ENCODE measurements around the gene ASTN2. TPM values are rescaled to one million over a fixed set of nuclear protein-coding genes. Genes with fewer than 3 reads are reported as not detected.

Gene ASTN2
- total RNA-seq, 1 donor from 2014 or later: 5.4 TPM

DNA sequence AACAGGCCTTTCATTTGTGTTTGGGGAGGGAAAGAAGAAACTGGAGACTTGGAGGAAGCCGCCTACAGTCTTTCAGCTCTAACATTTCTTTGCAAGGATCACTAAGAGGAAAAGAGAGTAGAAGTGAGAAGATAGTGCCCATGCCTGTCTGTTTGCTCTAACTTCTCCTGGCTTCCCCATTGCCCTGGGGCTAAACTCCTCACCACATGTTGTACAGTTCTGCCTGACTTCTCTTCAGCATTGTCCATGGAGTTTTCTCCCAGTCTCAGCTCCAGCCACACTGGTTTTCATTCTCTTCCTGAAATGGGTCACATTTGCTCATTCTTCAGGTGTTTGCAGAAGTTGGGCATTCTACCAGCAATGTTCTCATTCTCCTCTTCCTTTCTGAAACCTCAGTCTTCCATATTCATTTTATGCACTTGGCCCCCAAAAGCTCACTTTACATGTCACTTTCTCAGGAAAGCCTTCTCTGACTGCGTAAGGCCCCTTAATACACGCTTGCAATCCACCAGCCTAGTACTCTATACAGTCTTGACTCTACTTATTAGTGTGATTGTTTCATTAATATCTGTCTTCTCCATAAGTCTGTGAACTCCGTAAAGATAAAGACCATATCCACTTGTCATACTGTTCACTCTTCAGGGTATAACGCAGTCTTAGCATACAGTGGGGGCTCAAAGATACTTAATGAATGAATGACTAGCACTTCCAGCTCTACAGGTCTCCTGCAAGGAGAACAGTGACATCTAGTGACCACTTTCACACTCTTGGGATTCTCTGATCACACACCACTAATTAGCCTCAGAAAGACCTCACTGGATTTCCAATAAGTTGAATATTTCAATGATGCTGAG lies 768.0 kb downstream of the ASTN2 start:
- intact Hi-C loops (cut with micrococcal nuclease): loop anchor here (5.0 kb wide), 1 partner anchor 1055 kb away; no protein-coding TSS in a partner anchor

DNA sequence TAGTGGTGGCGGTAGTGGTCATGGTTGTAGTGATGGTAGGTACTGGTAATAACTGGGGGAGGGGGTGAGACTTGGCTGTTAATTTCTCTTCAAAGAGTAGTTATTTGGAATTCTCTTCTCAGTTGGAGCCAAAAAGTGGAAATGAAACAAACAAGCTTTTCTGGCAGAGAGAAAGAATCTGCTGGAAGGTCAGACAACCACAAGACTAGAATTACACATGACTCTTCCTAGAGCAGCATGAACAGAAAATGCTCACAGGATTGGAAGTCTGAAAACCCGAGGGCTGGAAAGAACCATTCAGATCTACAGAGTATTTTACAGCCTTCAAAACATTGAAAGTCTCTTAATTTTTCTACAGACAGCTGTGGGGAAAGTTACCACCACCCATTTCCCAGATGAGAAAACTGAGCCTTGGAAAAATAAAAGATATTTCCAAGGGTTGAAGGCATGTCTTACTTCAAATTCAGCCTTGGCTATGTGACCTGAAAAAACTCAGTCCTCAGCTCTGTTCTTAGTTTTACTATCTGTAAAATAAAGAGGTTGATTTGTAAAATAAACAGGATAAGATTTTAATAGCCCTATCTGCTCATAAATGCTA lies 770.7 kb downstream of the ASTN2 start:
- intact Hi-C loops (cut with micrococcal nuclease): no loop called here

DNA sequence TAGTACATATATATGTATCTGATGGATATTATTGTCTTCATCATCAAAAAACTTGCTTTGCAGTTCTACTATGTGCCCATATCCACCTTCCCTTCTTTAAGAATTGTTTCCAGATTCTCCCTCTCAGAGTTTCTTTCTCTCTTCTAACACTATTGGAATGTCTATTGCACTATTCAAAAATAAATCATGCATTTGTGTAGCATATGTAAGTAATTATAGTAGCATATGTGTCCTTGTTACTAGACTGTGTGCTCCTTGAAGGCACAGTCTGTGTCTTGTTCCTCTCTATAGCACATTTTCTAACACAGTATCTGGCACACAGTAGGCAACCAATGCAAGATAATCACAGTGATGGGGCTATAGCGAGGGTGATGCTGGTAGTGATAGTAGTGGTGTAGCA lies 771.2 kb downstream of the ASTN2 start:
- intact Hi-C loops (cut with micrococcal nuclease): no loop called here

DNA sequence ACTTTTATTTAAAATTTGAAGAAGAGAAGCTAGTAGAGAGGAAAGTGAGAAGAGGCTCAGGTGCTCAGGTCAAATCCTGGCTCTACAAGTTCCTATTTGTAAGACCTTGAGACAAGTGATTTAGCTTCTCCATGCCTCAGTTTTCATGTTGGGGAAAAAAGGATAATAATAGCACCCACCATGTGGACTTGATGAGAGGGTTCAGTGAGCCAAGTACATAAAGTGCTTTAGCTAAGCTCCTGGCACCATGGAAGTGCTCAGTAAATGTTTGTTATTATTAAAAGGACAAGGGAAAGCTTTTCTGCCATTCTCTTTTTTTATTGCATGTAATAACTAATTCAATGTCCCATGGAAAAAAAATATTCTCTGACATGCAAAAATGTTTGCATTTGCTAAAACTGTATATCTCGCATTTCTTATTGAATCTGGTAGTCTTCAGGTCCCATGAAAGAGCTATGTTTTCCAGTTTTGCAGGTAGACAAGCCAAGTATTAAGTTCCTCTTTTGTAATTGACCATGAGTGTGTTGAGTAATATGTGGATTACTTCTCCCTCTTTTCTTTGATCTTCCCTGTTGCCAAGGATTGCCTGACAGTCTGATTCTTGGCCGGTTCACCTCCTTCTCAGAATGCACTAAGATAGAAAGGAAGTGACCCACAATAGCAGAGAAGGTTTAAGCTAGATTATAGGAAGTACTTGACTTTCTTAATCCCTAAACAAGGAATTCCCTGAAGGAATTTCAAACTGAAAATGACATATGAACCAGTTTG lies 773.4 kb downstream of the ASTN2 start:
- intact Hi-C loops (cut with micrococcal nuclease): no loop called here

DNA sequence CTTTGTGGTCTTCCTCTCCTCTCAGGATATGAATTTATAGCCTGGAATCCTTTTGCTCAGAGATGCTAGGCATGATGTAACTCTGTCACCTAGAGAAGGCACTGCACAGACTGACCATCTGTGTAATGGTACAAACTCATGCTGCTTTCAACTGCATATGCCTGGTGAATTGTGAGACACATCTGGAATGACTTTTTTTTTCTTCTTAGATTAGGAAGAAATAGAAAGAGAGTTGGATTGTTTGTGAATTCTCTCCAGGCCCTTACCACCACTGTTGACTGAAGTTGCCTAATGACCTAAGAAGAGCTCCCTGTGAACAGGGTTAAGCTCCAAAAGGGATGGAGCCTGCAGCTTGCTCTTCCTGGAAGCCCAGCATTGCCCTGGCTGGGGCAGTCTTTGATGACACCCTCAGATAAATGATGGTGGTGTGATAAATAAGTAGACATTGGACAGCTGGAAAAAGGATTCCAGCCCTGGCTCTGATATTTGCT lies 775.6 kb downstream of the ASTN2 start:
- intact Hi-C loops (cut with micrococcal nuclease): no loop called here

DNA sequence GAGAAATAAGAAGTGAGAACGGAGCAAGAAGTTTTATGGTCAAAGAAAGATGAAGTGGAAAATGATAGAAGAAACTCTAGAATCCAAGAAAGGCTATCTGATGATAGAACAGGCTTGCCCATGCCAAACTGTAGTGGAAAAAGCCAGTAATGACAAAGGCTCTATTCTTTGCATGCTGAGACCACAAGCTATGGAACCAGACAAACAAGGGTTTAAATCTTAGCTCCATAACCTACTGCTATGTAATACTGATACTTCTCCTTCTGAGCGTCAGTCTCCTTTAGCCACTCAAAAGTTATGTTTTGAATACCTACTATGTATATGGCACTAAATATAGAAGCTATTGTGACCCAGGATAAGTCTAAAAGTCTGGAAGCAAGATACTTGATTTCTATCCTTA lies 778.9 kb downstream of the ASTN2 start:
- intact Hi-C loops (cut with micrococcal nuclease): no loop called here

DNA sequence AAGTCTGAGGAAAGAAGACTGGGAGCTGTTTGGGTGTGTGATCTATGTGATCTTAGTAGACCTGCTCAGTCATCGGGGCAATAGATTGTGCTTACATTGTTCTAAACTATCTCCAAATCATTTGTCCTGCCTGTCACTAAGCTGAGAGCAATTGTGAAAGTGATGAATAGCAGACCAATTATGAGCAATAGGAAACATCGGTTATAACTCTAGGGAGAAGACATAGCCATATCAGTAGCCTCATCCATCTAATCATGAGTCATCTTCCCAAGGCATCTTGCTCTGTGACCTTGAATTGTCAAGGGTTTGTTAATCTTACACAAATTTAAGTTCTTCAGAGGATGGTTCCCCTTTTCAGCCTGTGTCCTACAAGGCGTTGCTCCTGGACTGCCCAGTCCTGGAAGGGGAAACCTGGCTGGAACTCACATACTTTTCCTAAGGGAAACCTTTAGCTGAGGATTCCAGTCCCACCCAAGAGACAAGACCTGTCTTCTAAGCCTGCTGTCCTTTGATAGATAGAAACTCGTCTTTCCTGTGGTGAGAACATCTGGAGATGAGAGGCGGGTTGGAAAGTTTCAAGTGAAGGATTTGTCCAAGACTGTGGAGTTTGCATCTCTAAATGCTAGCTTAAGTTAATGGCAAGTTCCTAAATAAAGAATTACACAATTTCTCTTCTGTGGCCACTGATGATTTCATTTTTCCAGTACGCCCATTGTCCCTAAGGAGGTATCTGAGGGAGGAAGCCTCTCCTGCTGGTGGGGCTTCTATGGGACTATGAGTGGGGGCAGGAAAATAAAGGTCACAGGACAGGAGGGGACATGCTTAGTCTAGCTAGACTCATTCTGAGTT lies 781.6 kb downstream of the ASTN2 start:
- intact Hi-C loops (cut with micrococcal nuclease): no loop called here

DNA sequence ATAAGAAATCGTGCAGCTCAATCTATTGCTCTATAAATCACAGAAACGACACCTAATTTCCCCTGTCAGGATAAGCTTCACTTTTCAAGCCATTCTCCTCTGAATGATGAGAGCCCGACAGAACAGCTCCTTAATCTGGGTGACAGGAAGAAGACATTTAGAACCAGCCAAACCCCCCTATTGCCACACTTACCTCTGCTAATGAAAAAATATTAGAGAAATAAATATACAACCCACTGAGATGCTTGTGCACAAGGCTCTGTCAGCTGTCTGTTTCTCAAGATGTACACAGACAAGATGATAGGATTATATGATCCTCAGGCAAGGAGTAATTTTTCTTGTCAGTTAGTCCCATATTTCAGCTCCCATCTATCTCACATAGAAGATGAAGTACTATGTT lies 785.2 kb downstream of the ASTN2 start:
- intact Hi-C loops (cut with micrococcal nuclease): no loop called here

DNA sequence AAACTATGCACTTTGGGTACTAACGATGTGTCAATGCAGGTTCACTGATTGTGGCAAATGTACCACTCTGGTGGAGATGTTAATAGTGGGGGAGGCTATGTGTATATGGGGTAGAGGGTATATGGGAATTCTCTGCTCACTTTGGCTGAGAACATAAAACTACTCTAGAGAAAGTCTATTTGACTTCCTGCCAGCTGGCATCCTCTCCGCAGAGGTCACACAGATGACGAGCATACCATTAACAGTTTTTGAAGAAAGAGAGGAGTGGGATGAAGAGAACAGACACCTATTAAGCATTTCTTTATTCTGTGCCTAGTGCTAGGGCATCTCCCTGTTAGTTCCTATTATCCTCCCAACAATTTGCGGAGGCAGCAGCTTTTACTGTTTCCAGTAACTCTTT lies 786.1 kb downstream of the ASTN2 start:
- intact Hi-C loops (cut with micrococcal nuclease): no loop called here

DNA sequence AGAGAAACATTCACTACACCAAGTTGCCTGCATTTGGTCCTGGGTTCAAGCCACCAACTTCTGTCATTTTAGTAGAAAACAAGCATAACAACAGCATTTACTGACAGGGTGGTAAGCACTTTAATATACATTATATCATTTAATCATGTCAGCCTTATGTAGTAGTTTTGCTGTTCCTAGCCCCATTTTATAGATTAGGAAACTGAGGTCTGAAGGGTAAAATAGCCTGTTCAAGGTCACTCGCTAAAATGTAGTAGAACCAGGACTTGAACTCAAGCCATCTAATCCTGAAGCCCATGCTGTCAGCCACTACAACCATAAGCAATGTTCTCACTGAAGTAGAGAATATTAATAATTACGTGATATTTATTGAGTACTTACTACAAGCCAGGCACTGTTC lies 787.4 kb downstream of the ASTN2 start:
- intact Hi-C loops (cut with micrococcal nuclease): no loop called here

DNA sequence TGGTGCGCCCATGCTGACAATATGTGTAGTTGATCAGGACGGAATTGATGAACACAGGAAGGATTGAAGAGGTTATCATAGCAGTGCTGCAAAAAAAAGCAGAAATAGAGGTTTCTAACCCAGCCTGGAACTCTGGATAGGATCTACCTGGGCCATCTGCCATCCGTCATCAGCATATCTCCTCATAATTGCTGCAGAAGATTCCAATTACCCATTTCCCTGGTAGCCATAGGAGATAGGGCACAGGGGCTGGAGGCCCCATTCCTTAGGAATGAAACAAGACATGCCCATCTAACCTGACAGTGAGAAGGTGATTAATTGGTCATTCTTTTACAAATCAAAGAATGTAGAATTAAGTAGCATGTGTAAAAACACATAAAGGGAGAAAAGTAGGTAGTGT lies 788.1 kb downstream of the ASTN2 start:
- intact Hi-C loops (cut with micrococcal nuclease): no loop called here

DNA sequence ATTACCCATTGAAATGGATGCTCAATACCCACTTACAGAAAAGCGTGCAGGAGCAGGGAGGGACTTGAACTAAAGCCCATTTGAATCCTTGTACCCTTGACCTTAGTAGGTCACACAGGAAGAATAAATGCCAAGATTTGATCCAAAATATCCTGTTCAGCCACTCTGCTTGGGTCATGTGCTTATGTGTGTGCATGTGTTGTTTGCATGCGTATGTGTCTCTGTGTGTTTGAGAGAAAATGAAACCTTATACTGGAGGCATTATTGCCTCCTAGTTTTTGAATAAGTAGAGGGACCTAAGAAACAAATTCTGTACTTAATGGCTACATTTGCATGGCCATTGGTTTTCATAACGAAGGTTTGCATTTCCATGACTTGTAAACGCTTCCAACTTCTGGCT lies 791.1 kb downstream of the ASTN2 start:
- intact Hi-C loops (cut with micrococcal nuclease): no loop called here

DNA sequence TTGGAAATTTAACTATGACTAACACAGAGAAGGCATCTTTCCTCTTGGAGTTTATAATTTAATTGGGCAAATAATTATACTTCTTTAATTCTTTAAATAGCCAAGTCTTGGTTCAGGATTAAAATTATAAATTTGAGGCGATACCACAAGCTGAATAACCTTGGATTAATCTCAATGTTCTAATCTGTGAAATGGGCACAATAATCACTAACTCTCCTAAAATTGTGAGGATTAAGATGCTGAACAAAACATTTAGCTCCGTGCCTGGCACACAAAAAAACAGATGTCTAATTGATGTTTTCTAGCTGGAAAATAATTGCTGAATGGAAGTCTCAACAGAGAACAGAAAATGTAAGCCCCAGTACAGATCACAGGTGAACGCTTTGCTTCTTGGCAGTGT lies 797.5 kb downstream of the ASTN2 start:
- intact Hi-C loops (cut with micrococcal nuclease): no loop called here

DNA sequence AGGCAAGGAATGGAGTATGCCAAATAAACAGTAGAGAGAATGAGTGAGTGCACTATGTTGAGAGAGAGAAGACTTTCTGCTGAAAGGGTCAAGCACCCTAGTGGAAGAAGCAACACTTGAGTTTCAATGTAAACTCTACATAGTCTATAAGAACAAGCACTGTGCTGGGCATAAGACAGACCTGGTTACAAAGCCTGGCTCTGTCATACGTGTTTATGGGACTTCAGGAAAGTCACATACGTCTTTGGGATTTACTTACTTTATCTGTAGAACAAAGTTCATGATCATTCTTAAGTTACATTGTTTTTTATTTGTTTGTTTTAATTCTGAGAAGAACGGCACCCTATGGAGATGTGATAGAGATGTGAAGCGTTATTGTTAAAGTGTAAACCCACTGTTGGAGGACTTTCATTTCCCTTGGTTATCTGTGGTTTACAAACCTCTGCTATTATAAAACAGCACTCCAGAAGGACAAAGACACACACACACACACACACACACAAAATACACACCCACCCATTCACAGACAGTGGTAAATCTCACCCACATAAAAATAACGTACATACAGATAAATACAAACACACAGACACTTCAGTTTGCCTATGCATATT lies 798.4 kb downstream of the ASTN2 start:
- intact Hi-C loops (cut with micrococcal nuclease): no loop called here

DNA sequence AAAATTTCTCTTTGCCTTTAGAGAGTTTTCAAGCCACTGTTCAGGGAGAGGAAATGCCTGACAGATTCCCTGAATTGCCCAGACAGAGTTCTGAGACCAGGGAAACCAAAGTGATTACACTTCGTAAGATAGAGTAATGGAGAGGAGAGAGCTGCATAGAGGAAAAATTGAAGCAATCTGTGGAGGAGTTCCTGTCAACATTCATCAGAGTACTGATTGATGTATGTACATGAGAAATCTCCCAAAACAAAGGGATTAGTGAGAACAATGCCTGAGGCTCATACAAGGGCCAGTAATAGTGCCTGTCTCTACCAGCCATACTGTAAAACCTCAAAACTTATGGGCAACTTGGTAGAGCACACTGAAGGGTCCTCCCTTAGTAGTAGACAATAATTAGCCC lies 806.8 kb downstream of the ASTN2 start:
- intact Hi-C loops (cut with micrococcal nuclease): no loop called here

DNA sequence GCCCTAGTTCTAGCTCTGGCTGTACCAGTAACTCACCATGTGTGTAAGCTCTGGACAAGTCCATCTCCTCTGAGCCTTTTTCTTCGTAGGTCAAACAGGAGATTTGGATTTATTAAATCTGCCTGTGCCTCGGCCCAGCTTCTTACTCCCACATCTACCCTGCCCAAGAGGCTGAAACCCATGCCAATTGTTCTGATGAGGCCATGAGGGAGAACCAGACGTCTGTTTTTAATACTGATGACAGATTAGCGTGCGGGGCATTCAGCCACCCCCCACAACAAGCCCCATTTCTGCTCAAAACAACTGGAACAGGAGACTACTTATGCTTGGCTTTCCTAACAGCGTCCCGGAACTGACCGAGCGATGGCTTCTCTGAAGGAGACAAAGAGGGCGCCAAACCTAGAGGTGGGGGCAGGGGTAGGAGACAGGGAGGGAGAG lies 808.9 kb downstream of the ASTN2 start:
- intact Hi-C loops (cut with micrococcal nuclease): no loop called here

DNA sequence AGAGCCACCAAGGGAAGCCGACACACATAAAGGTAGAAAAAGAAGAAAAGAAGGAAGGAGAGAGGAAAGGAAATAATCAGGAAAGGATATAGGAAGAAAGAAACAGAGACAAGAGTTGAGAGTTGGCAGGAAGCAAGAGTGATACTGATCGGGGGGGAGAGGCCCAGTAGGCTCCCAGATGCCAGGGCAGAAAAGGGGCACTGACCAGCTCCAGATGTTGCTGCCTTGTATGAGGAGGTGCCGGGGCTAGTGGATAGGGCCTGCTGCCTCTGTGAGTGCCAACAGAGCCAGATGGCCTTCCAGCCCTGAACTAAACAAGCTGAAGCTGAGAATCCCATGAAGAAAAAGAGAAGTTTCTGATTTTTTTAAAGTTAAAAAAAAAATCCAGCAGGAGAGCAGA lies 809.8 kb downstream of the ASTN2 start:
- intact Hi-C loops (cut with micrococcal nuclease): no loop called here

DNA sequence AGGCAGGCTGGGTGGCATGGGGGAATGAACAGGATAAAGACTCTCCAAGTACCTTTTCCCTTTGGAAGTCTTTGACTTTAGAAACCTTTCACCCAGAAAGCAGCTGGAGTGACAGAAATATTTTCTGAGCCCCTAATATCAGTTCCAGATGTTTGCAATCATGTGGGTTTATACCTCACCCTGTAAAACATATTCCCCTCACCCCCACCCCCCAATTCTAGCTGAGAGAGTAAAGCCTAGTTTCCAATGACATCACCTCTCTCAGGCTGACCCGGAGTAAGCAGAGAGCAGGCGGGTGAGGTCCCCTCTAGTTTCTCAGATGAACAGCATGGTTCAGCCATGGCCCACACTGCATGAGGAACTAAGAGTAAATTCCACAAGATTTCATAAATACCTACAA lies 810.6 kb downstream of the ASTN2 start:
- intact Hi-C loops (cut with micrococcal nuclease): no loop called here

DNA sequence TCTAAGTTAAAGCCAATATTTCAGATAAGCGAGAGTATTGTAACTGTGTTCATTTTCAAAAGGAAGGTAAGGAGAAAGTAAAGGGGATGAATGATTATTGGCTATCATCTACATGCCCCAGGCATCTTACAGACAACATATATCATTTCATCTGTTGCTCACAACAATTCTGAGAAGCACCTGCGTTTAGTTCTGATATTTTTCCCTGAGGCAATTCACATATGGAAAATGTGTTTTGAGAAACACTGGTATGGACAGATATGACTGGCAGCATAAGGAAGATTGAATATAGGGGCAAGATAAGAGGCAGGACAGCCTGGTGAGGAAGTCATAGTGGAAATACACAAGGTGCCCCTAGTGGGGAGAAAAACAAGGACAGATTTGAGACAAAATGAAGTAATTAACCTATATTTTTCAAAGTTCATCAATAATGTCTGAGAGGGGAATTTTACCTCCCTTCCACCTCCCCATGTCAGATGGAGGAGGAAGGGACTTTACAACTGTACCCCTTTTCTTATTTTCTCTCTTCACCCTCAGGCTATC lies 815.4 kb downstream of the ASTN2 start:
- intact Hi-C loops (cut with micrococcal nuclease): no loop called here

DNA sequence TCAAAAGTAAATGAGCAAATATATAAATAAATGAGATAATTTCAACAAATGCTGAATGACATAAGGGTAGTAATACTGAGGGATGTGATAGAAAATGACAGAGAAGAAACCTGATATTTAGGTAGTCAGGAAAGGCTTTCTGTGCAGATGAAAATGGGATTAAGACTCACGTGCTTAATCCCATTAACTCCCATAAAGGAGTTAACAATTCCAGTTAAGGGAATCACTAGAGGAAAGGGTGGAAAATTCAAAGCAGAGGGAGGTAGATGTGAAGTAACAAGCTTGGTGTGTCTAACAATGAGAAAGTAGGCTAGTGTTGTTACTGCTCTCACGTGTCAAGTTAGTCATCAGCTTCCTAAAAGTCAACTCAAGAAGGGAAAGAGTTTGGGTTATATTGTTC lies 818.2 kb downstream of the ASTN2 start:
- intact Hi-C loops (cut with micrococcal nuclease): no loop called here
